Activated gamma-delta T cell treated with anti-CD3 and anti-CD28 coated beads, Interleukin-2, amount 50 U/mL, for 16 hours (primary cell): ENCODE measurements around the gene FOLR3.
"Not testable (repeated sequence)": the region's sequence is repeated elsewhere in the genome, so short reads cannot be mapped to it uniquely, and the experiment has no call there.

Experiments used
- DNase-seq: peaks from one replicate; pipeline ENCODE4 v3.0.0-alpha.2; 2020; ENCODE audit warnings: low read depth

Gene FOLR3

DNA sequence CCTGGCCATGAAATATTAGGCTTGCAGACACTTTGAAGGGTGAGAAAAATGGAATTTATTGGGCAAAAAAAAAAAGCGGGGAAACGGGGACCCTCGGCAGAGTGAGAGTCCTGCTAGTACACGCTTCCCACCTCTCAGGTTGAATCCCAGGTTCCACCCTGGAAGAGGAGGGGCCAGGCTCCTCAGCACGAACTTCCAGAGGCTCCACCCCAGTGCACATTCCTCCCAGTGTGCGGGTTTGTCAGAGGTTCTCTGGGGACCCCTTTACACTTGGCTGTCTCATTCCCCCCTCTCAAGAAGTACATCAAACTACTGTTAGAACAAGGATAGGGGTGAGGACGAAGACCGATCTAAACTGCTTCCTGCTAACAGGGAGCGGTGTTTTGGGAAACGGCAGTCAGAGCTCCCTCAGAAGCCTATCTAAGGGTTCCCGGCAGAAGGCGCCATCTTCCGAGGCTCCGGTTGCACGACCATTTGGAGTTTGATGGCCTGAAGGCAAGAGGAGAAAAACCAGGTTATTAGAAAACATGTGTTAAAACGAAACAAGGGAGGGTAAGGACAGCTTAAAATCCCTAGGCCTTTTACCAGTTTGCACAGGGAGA is 27.5 kb downstream of the FOLR3 start:
- no peak for DNase-seq

DNA sequence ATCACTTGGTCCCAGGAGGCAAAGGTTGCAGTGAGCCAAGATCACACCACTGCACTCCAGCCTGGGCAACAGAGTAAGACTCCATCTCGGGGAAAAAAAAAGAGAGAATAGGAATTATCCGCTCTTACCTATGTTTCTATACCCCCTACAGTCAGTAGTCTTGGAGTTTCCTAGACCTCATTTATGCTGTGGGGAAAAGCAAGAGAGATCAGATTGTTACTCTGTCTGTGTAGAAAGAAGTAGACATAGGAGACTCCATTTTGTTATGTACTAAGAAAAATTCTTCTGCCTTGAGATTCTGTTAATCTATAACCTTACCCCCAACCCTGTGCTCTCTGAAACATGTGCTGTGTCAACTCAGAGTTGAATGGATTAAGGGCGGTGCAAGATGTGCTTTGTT is 28.7 kb downstream of the FOLR3 start:
- not testable (repeated sequence) for DNase-seq

DNA sequence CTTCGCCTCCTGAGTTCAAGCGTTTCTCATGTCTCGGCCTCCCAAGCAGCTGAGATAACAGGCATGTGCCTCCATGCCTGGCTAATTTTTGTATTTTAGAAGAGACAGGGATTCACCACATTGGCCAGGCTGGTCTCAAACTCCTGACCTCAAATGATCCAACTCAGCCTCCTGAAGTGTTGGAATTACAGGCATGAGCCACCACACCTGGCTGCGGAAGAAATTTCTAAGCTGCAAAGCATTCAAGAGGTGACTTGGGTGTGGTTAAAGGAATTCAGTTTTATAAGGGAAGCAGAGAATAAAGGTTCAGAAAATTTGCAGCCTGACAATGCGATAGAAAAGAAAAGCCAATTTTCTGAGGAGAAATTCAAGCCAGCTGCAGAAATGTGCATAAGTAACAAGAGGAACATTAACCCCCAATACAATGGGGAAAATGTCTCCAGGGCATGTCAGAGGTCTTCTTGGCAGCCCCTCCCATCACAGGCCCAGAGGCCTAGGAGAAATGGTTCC is 33.6 kb downstream of the FOLR3 start:
- DNase-seq, result not testable (repeated sequence)

DNA sequence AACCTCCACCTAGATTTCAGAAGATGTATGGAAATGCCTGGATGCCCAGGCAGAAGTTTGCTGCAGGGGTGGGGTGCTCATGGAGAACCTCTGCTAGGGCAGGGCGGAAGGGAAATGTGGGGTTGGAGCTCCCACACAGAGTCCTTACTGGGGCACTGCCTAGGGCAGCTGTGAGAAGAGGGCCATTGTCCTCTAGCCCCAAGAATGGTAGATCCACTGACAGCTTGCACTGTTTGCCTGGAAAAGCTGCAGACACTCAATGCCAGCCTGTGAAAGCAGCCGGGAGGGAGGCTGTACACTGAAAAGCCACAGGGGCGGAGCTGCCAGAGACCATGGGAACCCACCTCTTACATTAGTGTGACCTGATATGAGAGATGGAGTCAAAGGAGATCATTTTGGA is 34.2 kb downstream of the FOLR3 start:
- not testable (repeated sequence) for DNase-seq

DNA sequence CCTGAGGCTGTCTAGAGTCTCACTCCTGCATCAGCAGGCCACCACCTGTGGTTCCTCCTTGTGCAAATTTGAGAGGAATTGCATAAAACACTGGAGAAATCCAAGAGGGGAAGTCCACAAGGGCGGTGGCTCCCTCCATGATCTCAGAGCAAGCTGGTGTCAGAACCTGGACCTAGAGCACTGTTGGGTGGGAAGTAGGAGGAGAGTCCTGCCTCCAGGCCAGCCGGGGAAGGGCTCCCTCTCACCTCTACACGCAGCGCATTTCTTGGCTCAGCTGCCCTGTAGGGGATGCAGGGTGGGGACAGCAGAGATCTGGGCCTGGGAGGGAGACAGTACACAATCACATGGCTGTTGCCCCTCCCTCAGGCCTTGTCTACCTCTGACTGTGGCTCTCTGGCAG is 36.5 kb downstream of the FOLR3 start:
- not testable (repeated sequence) for DNase-seq

DNA sequence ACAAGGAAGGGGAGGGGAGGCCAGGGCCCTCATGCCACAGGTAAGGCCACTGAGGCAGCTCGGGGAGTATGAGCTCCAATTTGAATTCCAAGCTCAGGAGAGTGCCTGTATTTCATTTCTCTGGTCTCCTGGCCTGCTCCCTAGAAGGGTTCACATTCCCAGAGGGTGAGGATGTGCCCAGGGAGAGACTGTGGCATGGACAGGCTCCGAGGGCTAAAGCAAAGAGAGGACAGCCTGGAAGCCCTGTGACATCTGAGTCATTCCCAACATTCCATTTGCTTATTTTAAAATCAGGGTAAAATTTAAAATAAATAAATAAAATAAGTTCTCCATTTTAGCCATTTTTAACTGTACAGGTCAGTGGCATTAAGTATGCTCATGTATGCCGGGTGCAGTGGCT is 37.8 kb downstream of the FOLR3 start:
- DNase-seq, result no peak

DNA sequence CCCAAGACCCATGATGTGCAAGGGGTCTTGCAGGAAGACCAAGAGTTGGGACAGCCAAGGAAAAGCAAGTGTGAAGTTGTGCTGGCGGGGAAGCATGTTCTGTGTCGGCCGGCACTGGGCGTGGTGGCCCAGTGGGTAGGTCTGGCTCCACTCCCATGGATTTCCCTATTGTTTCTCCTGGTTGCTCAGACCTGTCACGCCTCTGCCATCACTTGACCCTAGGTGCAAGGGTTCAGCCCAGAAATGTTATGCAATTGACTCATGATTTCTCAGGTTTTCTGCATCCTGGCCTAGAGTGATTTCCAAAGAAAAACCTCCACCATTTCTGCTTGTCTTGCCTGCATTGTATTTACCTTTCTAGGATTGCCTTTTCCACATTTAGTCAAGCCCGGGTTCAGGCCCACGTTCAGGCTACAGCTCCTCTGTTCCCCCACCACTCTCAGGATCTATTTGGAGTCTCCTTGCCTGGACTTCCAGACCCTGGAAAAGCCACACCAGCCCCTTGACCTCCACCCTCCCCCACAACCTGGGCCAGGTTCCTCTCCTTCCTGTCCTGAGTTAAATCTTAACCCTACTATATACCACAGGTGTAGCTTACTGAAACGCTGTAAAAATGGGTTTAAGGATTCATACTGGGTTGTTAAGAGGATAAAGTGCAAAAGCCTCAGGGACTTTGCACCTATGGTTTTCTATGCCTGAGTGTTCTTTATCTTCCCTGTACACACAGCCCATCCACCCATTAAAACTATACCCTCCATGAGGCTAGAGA is 39.0 kb downstream of the FOLR3 start:
- no peak for DNase-seq

DNA sequence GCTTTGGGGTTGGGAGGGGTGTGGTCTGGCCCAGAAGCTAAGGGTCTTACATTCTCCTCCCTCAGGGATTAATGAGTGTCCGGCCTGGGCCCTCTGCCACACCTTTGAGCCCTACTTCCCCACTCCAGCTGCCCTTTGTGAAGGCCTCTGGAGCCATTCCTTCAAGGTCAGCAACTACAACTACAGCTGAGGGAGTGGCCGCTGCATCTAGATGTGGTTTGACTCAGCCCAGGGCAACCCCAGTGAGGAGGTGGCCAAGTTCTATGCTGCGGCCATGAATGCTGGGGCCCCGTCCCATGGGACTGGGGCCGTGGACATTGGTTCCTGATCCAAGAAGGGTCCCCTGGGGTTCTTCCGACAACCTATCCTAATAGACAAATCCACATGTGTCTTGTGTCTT is 42.1 kb downstream of the FOLR3 start:
- DNase-seq, result no peak

DNA sequence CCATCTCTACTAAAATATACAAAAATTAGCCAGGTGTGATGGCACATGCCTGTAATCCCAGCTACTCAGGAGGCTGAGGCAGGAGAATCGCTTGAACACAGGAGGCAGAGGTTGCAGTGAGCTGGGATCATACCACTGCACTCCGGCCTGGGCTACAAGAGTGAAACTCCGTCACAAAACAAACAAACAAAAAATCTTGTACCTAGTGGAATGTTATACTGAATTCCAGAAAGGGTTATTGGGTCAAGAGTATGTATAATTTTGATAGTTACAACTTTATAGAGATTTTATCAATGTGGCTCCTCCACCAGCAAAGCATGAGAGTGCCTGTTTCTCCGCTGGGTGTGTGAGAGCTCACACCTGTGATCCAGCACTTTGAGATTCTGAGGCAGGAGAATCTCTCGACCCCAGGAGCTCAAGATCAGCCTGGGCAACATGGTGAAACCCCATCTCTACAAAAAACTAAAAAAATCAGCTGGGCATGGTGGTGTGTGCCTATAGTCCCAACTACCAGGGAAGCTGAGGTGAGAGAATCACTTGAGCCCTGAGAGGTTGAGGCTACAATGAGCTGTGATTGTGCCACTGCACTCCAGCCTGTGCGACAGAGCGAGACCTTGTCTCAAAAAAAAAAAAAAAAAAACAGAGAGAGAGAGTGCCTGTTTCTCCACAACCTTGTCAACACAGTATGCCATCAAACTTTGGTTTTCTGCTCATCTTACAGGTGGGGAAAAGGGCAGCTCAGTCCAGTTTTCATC is 43.7 kb downstream of the FOLR3 start:
- DNase-seq, result no peak

DNA sequence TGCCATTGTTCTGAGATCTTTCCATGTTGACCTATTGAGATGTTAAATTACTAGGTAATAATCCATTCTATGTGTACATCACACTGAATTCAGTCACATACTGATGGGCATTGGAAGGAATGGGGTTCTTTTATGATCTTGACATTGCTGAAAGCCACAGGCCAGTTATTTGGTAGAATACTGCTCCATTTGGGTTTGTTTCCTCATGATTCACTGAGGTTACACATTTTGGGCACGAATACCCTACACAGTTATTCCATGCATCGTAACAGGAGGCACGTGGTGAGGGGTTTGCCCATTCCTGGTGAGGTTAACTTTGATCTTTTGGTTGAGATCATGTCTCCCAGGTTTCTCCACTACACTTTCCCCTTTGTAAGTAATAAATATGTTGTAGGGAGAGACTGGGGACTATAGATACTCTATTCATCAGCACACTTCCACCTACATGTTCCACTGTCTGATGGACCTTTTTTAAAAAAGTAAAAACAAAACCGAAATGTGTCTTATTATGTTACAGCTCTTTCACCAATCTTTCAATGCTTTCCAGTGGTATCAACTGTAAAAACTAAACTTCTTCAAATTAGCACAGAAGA is 44.4 kb downstream of the FOLR3 start:
- DNase-seq, result no peak

DNA sequence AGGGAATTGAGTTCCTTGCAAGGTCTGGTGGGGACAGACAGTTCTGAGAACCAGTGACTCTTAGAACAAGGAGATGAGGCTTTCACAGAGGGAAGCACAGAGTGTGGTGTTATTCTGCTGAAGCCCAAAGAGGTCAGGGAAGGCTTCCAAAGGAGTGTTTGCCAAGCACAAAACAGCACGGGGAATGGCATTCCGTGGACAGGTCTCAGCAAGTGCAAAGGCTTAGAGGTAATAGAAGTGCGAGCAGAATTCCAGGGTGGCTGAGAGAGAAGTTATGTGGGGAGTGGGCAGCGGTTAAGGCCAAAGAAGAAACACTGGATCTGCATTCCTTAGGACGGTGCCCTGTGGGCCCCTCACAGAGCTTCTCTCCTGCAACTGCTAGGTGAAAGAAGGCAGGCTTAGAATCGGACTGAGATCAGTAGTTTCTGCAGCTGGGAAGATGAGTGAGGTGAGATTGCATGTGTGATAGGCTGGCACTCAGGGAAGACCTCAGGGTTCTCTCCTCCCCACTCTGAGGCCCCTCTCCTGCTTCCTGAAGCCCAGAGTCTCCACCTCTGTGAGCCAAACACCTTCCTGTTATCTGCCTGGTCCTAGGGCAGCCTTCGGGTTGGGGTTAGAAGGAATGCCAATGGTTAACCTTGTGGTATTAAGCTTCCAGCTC is 45.5 kb downstream of the FOLR3 start:
- not testable (repeated sequence) for DNase-seq

DNA sequence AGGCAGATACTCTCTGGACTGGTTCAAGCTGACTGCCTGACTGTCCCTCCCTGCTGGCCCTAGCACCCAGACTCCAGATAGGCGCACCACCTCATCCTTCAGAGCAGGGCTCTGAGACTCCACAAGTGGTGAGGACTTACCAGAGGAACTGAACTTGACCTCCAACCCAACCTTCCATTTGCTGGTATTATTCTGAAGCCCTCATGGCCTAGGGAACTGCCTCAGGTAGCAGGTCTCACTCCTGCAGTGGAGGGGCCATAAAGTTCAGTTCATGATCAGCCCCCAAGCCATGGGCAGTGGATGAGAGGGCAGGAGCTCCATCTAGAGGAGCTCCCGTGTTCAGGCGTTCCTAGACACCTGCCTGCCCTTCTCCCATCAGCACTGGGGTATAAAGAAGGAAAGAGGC is 46.0 kb downstream of the FOLR3 start:
- DNase-seq, result not testable (repeated sequence)

DNA sequence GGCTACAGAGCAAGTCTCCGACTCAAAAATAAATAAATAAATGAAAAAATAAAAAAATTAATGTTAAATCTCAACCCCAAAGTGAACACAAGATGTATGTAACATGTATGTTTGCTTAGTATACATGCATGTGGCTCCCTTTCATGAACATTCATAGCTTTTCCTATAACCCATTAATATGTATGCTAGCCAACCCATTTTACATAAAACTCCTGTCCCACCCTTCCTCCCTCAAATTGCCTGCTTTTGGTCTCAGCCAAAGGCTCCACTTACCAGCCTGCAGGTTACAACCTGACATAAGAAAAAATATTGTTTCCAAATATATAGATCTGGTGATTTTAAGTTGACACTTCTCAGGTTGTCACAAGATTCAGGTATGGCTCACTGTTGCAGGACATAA is 52.7 kb downstream of the FOLR3 start:
- DNase-seq, result no peak
